Ureter (tissue), 1 donor: ENCODE data around the gene SLCO4A1. TPM values are rescaled to one million over a fixed set of nuclear protein-coding genes. Genes with fewer than 3 reads are reported as not detected.

Source experiments
- DNase-seq: peaks from one replicate; pipeline ENCODE4 v3.0.0-alpha.2; 2020; ENCODE audit warnings: low spot score
- total RNA-seq: library from RNA; stranded (reverse); gene quantifications from one replicate; pipeline ENCODE4 v1.2.4, GENCODE V29; 2023
- donor health status: DM: yes; HTN: yes; CAD: no.

The SLCO4A1 gene
- total RNA-seq, 1 donor from 2014 or later, result 33.2 TPM

DNA sequence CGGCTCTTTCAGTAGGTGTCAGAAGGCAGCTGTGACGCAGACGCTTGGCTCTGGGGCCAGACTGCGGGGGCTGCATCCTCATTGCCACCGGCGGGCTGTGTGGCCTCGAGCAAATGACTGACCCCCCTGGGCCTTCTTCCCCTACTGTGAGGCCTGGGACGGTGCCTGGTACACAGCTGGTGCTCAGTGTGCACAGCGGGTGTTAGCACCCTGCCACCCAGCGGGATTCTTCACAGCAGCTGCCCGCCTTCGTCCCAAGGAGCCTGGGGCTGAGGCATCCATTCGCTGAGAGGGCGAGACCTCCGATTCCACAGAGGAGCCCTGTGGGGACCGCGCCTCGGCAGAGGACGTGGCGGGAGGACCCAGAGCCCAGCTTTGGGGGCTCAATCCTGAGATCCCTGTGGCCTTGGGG, 10.6 kb downstream of the SLCO4A1 start:
- no peak for DNase-seq

- DNase-seq, result no peak
Observed at GRCh38 chr20:62653373-62653772, 11.1 kb downstream of the SLCO4A1 start.

GRCh38 chr20:62653951-62654685, 11.8 kb downstream of the SLCO4A1 start:
- DNase-seq, result no peak

GRCh38 chr20:62655282-62656196, 13.2 kb downstream of the SLCO4A1 start:
- no peak for DNase-seq

DNA sequence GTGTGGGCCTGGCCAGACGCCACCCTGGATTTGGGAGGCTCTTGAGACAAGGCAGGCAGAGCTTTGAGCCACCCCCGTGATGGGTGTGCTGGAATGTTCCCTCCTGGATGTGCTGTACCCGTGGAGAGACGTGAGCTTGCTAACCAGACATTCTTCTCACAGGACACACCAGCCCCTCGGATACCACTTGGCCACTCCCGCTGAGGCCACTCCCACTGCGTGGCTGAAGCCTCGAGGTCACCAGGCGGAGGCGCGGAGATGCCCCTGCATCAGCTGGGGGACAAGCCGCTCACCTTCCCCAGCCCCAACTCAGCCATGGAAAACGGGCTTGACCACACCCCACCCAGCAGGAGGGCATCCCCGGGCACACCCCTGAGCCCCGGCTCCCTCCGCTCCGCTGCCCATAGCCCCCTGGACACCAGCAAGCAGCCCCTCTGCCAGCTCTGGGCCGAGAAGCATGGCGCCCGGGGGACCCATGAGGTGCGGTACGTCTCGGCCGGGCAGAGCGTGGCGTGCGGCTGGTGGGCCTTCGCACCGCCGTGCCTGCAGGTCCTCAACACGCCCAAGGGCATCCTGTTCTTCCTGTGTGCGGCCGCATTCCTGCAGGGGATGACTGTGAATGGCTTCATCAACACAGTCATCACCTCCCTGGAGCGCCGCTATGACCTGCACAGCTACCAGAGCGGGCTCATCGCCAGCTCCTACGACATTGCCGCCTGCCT, 14.1 kb downstream of the SLCO4A1 start:
- no peak for DNase-seq

GRCh38 chr20:62656919-62657588, 14.8 kb downstream of the SLCO4A1 start:
- DNase-seq, result no peak

- DNase-seq, result no peak
Observed at GRCh38 chr20:62657589-62657942, 15.3 kb downstream of the SLCO4A1 start.

DNA sequence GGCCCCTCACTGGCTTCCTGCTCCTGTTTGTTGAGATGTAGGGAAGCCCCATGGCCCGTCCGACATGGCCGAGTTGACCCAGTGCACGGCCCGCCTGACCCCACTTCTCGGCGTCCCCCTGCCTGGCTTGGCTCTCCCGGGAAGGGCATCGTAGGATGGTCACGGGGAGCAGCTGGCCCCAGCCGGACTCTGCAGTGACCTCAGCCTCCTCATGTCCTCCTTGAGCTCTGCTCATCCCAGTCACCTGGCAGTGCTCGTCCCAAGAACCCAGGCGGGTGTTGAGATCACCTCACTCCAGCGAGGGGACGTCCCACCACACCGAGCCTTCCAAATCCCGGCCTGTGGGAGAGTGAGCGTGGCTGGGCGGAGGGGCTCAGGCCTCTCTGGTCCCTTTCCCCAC, 15.7 kb downstream of the SLCO4A1 start:
- DNase-seq, result no peak

- no peak for DNase-seq
Observed at GRCh38 chr20:62658593-62659178, 16.4 kb downstream of the SLCO4A1 start.

DNA sequence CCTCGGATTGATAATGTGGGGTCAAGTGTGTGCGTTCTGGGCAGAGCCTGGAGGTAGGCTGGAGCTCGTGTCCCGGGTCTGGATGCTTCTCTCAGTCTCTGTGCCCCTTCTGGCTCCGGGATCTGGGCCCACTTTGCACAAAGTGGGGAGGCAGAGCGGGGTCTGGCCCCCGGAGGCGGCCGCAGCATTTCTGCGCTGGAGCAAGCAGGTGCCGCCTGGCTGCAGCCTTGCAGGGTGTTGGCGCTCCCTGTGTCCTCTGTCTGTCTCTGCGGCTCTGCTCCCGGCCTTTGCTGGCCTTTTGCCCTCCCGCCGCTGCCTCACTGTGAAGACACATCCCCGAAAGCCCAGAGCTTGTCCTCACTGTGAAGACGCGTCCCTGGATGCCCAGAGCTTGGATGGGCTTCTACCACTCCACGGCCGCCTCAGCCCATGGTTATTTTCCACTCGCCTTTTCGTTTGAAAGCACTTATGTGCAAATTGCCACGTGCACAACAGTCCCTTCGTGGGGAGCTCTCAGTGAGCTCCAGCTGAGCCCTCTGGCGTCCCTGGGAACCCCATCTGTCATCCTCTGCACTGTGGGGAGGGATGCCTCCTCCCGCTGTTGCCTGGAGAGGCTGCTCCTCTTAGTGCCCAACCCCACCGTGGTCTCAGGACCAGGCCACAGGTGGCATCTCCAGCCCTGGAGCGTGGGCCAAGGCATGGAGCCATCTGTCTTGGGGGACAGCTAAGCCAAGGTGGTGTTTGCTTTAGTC, 17.4 kb downstream of the SLCO4A1 start:
- DNase-seq, result no peak

- DNase-seq, result no peak
Observed at GRCh38 chr20:62660240-62660615, 17.9 kb downstream of the SLCO4A1 start.

DNA sequence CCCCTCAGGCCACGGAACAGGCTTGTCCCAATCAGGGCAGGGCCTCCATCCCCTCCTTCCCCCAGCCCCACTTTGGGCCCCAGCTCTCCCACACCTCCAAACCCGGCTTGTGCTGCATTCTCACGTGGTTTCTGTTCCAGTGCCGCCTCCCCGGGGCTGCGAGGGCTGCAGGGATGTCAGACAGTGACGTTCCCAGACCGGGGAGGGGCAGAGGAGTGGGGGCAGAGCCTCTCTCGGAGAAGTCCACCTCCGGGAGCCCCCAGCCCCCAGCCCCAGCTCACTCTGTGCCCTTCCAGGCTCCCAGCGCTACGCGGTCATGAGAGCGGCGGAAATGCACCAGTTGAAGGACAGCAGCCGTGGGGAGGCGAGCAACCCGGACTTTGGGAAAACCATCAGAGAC, 18.5 kb downstream of the SLCO4A1 start:
- no peak for DNase-seq

- no peak for DNase-seq
Observed at GRCh38 chr20:62661647-62662046, 19.3 kb downstream of the SLCO4A1 start.

- no peak for DNase-seq
Observed at GRCh38 chr20:62662422-62662821, 20.1 kb downstream of the SLCO4A1 start.

- no peak for DNase-seq
Observed at GRCh38 chr20:62663145-62664018, 21.1 kb downstream of the SLCO4A1 start.

GRCh38 chr20:62664019-62664971, 22.0 kb downstream of the SLCO4A1 start:
- DNase-seq, result no peak

GRCh38 chr20:62665153-62665754, 23.0 kb downstream of the SLCO4A1 start:
- no peak for DNase-seq
